GM19193 (cell line): ENCODE data around the gene CSH2.

ENCODE experiments used
- POLR2A ChIP-seq: IDR thresholded peaks from 4 replicates; pipeline ENCODE4 v1.6.1; 2011; ENCODE audit not compliant: insufficient read depth, insufficient read length; ENCODE audit errors: extremely low read depth

The CSH2 gene

DNA sequence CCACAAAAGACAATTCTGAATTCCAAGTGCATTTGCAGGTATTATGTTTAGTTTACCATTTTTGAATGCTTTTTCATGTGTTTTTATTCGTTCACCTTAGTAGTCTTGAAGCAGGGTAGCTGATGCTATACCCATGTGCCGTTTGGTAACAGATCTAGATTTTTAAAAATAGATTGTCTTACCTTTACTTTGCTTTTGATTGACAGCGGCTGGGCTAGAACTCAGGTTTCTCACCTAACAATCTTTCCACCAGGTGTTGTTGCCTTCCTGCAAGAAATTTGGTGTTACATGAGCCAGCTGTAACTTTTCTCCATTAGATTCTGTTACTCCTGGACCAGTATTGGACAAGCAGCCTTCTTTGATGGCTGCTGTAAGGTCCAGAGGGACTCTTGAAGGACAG, 44.5 kb downstream of the CSH2 start:
- TF ChIP-seq POLR2A: no peak

DNA sequence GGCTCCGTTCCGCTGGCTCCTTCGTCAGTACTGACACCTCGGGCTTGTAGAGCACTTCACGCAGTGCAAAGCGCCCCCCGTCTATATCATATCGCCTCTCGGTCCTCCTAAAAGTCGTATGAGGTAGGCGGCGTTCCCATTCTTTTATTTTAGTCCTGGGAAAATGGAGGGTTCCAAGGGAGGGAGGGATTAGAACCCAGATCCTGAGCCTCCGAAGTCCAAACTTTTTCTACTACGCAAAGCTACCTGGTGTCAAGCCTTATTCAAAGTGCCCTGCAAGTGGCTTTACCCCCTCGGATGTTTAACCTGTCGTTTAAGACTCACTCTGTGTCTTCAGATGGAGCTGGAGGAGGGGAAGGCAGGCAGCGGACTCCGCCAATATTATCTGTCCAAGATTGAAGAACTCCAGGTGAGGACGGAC, 45.7 kb downstream of the CSH2 start:
- TF ChIP-seq POLR2A: no peak

DNA sequence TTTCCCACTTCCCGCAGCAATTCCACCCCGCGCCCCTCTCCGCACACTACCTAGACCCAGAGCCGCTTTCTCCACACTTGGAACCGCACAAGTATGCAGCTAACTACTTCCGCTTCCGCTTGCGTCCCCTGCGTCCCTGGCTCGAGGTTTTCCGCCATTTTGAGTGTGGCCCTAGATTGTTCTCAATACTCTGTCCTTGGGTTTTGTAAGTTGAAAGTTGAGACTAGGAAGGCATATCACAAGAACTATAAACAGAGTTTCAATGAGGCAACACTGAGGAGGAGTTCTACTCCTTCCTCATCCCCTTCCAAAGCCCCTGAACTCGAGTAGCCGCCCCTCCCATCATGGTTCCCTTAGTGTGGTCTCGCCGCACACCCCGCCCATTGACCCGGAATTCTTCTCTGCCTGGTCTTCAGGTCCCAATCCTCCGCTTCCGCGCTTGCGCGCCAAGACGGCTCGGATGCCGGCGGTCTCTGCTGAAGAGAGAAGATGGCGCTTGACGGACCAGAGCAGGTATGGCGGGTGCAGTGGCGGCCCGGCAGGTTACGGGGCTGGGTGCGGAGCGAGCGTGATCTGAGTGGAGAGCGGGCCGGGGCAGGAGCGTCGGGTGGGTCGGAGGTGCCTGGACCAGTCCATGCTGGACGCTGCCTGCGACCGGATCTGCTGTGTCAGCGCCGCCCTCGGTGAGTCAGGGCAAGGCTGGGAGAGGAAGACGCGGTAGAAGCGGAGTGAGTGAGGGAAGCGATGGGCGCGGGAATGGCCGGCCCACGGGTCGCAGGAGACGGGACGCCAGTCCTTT, 46.3 kb downstream of the CSH2 start, which contains the start of the genes FTSJ3 and PSMC5:
Gene FTSJ3 (minus strand): TSS at position 662 of the 799 bp plus-strand sequence. CDS start 761 bp downstream, outside the sequence.
Gene PSMC5 (plus strand): TSS at position 430 of the 799 bp plus-strand sequence. CDS start 60 bp downstream, at position 490.
- peak; percentile 96 for TF ChIP-seq POLR2A

DNA sequence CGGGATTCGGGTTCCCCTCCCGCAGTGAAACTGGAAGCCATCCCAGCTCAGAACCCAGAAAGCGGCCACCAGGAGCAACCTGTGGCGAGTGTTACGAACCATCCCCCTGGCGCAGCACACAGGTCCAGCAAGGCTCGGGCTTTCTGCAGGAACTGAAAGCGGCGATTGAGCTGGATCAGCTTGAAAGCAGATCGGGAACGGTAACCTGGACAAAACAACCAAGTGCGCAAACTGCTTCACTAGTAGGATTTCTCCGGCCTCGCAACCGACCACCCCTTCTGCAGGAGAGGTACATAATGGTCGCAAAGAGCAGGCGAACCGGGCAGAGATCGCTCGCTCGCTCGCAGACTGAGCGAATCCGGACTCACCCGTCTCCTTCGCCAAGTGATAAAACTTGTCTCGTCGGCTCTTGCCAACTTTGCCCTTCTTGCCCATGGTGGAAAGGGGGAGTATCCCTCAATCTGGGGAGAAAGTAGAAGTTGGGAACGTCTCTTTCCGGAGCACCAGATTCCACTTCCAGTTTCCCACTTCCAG, 46.9 kb downstream of the CSH2 start:
- no peak for TF ChIP-seq POLR2A

DNA sequence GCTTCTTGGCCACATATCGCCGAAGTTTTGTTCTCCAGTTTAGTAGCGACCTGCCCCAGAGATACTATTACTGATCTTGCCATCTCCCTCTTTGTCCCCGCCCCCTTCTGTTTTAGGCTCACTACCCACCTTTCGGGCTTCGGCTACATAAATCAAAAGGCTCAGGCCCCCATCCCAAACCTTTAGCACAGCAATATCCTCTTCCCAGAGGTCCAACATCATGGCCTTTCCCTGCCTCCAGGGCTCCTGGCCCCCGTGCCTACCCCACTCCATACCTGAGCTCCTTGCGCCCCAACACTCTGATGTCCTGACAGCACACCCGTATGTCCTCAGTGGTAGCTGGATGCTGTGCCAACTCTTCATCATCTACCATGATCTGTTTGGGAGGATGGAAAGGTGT, 49.1 kb downstream of the CSH2 start:
- no peak for TF ChIP-seq POLR2A

DNA sequence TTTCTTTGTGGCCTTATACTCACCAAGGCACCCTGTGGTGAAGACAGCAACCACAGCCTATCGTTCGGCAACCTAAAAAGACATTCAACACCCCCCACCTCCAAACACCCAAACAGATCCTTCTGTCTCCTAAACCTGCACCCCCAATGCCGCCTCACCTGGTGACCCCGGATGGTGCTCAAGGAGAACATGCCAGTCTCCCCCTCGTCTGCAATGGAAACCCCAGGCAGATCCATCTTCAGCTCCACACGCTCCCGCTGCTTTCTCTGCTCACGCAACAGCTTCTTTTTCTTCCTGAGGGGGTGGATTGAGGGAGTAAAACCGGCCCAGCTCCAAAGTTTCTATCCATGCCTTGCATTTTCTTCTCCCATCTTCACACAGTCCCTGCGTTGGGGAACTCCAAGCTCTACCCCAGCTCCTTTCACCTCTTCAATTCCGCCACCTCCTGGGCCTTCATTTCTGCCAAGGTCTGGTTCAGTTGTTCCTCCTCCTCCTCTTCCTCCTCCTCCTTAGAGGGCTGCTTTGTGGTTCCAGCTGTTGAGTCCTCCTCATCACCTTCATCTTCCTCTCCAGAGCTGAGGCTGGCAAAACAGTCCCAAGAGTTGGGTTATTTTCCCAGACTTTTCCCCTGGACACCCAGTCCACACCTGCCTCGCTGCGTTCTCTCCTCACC, 49.7 kb downstream of the CSH2 start:
- TF ChIP-seq POLR2A: peak; percentile 23

DNA sequence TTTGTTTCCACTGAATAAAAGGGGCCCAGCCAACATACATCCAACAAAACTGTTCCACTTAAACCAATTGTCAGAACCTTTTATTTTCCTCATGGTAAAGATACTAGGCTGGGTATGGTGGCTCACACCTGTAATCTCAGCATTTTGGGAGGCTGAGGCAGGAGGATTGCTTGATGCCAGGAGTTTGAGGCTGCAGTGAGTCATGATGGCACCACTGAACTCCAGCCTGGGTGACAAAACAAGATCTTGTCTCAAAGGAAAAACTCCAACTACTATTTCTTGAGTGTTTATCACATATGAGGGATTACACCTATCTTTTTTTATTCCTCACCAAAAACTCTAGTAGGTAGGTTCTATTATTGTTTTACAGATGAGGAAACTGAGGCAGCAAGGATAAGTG, 50.9 kb downstream of the CSH2 start:
- TF ChIP-seq POLR2A: no peak
